Testis (tissue), 3 donors: ENCODE data around the gene KDM2A. TPM values are rescaled to one million over a fixed set of nuclear protein-coding genes. Genes with fewer than 3 reads are reported as not detected.

ENCODE experiments used
- DNase-seq: peaks from one replicate; pipeline ENCODE4 v3.0.0-alpha.2; 2019
- H3K27ac ChIP-seq, 2 donors: fragments of 200-600 bp; sonication (generic); one replicate each; pipeline ENCODE4 v1.5.1; 2019
- H3K27me3 ChIP-seq: fragments of 200-600 bp; sonication (generic); one replicate; pipeline ENCODE4 v1.5.1; 2019
- H3K36me3 ChIP-seq: fragments of 200-600 bp; sonication (generic); one replicate; pipeline ENCODE4 v1.5.1; 2017; ENCODE audit warnings: low read depth; ENCODE audit errors: missing control alignments
- H3K4me1 ChIP-seq: fragments of 200-600 bp; sonication (generic); one replicate; pipeline ENCODE4 v1.5.1; 2019
- H3K4me3 ChIP-seq, 2 donors: fragments of 200-600 bp; sonication (generic); one replicate each; pipeline ENCODE4 v1.5.1; 2017 to 2019
- H3K9me3 ChIP-seq: fragments of 200-600 bp; sonication (generic); one replicate; pipeline ENCODE4 v1.5.1; 2017
- POLR2A ChIP-seq: fragments of 450-650 bp; IDR thresholded peaks from one replicate; pipeline ENCODE4 v1.6.1; 2017; ENCODE audit warnings: antibody characterized with exemption, mild to moderate bottlenecking, moderate library complexity
- WGBS, 2 donors: methylation state at CpG; one replicate each; pipeline ENCODE4 v1.1.5; 2018; 5-methylcytosine and 5-hydroxymethylcytosine counted together
- intact Hi-C: fragments of 100-400 bp; cut with DNase I; formaldehyde crosslinking; loops from one replicate; pipeline ENCODE4 v1.15.1; 2023; ENCODE audit warnings: low total_unique reads
- polyA plus RNA-seq: library from polyadenylated mRNA; stranded (reverse); fragments of 350-450 nt; fragmentation: Illumina TruSeq; extraction: RNeasy Lipid Tissue Mini Kit (QIAGEN cat#74804); gene quantifications from one replicate; pipeline ENCODE4 v1.2.3, GENCODE V29; 2014; ENCODE audit warnings: low read depth, low replicate concordance; ENCODE audit not compliant: insufficient read depth
- total RNA-seq, 2 donors: library from RNA; depleted of rRNA; stranded (reverse); fragments of >200 nt; gene quantifications; one replicate each; pipeline ENCODE4 v1.2.3, GENCODE V29; 2016
- TF ChIP-seq, protein P1 (sequence below), 3 experiments: fragments of 450-650 bp in 2 of 3; fragments of 200-600 bp in 1 of 3; sonication (generic) in 1 of 3; IDR thresholded peaks; one replicate each; pipeline ENCODE4 v1.5.1; 2016 to 2019; ENCODE audit warnings: antibody characterized with exemption in 3 of 3, mild to moderate bottlenecking in 2 of 3, moderate library complexity in 1 of 3

Gene KDM2A
- total and polyA plus RNA-seq, 3 donors from 2014 or later: 106 to 169 (median 142) TPM

DNA sequence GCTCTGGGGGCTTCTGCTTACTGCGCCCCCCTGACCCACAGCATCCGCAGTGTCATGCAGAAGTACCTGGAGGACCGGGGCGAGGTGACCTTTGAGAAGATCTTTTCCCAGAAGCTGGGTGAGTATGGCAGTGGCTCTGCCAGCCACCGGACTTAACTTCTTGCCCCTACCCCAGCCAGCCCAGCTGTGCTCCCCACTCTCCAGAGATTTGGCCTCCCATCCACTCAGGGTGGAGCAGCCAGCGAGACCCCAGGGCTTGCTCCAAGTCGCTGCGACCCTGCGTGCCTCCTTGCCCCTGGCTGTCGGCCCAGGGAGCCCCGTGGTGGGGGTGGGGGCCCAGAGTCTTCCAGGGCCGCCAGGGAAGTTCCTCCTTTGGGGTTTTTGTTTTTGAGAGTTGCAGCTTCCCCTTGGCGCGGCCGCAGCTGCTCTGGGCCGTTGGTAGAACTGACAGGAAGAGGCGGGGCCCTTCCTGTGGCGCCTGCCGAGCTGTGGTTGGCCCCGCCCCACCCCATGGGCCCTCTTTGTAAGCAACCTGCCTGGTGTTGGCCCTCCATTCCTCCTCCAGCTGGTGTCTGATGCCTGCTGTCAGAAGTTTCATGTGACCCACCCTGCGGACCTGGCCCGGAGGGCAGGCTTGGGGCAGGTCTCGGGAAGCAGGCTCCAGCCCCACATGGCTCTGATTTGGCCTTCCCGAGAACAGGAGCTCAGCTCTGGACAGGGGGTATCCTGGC lies 158.3 kb downstream of the KDM2A start:
- 42 to 60% methylated on average over 14 to 24 of the region's 24 CpGs for WGBS, 2 donors
- Histone ChIP-seq H3K4me1 (peaks cover 59% of the 10 kb centered on the region), H3K36me3 (no peaks in the 10 kb centered on the region), H3K9me3 (no peaks in the 10 kb centered on the region), H3K4me3 (no peak overlapping the region), H3K27me3 (no peaks in the 10 kb centered on the region), H3K27ac (peak overlapping the region; percentile 40 to 74)
- intact Hi-C loops: no loop called here
- TF ChIP-seq, protein P1, sequence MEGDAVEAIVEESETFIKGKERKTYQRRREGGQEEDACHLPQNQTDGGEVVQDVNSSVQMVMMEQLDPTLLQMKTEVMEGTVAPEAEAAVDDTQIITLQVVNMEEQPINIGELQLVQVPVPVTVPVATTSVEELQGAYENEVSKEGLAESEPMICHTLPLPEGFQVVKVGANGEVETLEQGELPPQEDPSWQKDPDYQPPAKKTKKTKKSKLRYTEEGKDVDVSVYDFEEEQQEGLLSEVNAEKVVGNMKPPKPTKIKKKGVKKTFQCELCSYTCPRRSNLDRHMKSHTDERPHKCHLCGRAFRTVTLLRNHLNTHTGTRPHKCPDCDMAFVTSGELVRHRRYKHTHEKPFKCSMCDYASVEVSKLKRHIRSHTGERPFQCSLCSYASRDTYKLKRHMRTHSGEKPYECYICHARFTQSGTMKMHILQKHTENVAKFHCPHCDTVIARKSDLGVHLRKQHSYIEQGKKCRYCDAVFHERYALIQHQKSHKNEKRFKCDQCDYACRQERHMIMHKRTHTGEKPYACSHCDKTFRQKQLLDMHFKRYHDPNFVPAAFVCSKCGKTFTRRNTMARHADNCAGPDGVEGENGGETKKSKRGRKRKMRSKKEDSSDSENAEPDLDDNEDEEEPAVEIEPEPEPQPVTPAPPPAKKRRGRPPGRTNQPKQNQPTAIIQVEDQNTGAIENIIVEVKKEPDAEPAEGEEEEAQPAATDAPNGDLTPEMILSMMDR (IDR thresholded peaks at IDR 0.05): no peak
- no peak for TF ChIP-seq POLR2A
- DNase-seq: peak; percentile 85

DNA sequence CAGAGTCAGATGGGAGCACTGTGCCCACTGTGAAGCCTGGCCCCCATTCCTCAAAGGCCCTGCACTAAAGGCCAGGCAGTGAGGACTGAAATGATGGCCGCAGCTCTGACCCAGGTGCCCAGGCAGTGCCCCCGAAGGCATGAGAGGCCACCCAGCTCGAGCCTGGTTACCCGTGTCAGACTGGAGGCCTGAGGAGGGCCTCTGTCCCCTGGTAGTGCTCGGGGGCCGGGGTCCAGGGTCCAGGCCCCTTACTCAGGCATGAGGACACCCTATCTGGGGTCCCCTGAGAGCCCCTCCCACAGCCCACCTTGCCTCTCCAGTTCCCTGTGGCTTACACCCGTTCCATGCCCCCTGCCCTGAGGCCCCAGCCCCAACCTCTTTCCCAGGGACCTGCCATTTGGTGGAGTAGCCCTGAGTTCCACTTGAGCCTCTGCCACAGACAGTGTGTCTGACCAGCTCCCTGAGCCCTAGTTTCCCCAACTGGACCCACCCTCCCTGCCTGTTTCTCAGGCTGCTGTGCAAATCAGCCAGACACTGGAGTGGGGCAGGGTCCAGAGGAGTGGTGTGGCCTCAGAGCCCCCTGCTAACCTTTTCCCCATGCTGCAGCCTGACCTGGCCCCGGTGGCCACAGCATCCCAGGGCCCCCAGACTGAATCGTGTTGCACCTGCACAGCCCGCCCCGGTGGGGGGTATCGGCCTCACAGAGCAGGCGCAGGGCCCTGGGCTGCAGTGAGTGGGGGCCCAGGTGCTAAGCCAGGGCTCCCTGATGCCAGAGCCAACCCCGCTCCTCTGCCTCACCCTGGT lies 159.3 kb downstream of the KDM2A start:
- Histone ChIP-seq H3K9me3 (no peaks in the 10 kb centered on the region), H3K27me3 (no peaks in the 10 kb centered on the region), H3K27ac (peak overlapping the region; percentile 20 to 74), H3K4me3 (no peak overlapping the region), H3K4me1 (peaks cover 49% of the 10 kb centered on the region), H3K36me3 (no peaks in the 10 kb centered on the region)
- TF ChIP-seq, protein P1 (IDR thresholded peaks at IDR 0.05): no peak
- TF ChIP-seq POLR2A: no peak
- DNase-seq: no peak
- 88 to 90% methylated on average over 2 to 14 of the region's 14 CpGs for WGBS, 2 donors
- intact Hi-C loops: no loop called here

DNA sequence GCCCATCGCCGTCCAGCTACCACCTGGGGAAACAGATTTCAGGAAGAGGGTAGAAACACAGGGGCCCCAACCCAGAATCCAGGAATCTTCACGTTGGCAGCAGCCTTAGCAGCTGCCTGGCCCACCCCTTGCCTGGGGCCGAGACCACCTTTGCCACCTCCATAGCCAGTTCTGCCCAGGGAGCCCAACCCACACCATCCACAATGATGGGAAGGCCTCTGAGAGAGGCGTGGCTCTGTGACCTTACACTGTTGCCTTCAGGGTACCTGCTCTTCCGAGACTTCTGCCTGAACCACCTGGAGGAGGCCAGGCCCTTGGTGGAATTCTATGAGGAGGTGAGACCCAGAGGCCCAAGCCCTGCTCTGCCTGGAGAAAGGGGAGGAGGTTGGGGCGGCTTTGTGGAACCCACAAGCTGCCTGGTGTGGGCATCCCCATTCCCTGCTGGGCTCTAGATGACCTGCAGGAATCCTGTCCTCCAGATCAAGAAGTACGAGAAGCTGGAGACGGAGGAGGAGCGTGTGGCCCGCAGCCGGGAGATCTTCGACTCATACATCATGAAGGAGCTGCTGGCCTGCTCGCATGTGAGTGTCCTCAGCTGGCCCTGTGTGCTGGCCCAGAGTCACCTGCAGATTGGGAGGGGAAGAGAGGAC lies 160.0 kb downstream of the KDM2A start:
- DNase-seq: no peak
- no peak overlapping the region for H3K27ac ChIP-seq
- intact Hi-C loops: no loop called here
- peaks cover 42% of the 10 kb centered on the region for H3K4me1 ChIP-seq
- no peaks in the 10 kb centered on the region for H3K9me3 ChIP-seq
- H3K27me3 ChIP-seq: no peaks in the 10 kb centered on the region
- H3K4me3 ChIP-seq: no peak overlapping the region
- WGBS, 2 donors: 89 to 94% methylated on average over 7 to 14 of the region's 14 CpGs
- TF ChIP-seq, protein P1 (IDR thresholded peaks at IDR 0.05): no peak
- no peak for TF ChIP-seq POLR2A
- no peaks in the 10 kb centered on the region for H3K36me3 ChIP-seq

DNA sequence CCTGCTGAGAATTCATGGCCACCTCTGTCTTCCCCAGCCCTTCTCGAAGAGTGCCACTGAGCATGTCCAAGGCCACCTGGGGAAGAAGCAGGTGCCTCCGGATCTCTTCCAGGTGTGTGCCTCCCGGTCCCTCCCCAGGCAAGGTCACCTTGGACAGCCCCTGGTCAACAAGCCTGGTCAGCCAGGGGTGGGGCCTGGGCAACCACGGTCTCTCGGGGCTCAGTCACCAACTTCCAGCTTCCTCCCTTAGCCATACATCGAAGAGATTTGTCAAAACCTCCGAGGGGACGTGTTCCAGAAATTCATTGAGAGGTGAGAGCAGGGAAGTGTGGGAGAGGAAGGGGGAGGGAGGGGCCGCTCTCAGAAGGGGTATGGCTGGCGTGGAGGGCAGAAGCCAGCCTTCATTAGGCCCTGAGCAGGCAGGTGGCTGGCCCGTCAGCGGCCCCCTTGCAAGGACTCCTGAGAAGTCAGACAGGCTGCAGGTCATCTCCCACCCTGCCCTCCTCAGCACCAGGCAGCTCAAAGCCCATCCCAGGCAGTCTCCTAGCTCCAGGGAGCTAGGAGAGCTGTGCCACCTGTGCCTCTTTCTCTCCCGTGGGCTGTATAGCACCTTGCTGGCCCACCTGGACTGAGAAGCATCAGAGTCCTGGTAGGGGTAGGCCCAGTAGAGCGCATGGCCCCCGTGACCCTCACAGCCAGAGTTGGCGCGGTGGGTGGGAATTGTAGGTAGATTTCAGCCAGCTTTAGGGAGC lies 160.7 kb downstream of the KDM2A start:
- Histone ChIP-seq H3K9me3 (no peaks in the 10 kb centered on the region), H3K27me3 (no peaks in the 10 kb centered on the region), H3K27ac (no peak overlapping the region), H3K4me1 (peaks cover 35% of the 10 kb centered on the region), H3K4me3 (no peak overlapping the region), H3K36me3 (no peaks in the 10 kb centered on the region)
- intact Hi-C loops: no loop called here
- DNase-seq: no peak
- TF ChIP-seq POLR2A: no peak
- TF ChIP-seq, protein P1 (IDR thresholded peaks at IDR 0.05): no peak
- 84 to 86% methylated on average over 13 to 17 of the region's 17 CpGs for WGBS, 2 donors
